Stomach (tissue), 4 donors: ENCODE results near the gene PAK6.

ENCODE experiments used
- CTCF ChIP-seq, 7 experiments: fragments of 450-650 bp in 4 of 7; fragments of 200-600 bp in 3 of 7; sonication (generic) in 3 of 7; IDR thresholded peaks; one replicate each; pipeline ENCODE4 v1.5.1; 2016 to 2019; ENCODE audit warnings: antibody characterized with exemption in 7 of 7, control low read depth in 2 of 7, mild to moderate bottlenecking in 1 of 7
- EP300 ChIP-seq: sonication (generic); formaldehyde crosslinking; IDR thresholded peaks from one replicate; pipeline ENCODE4 v1.6.1; 2017; ENCODE audit warnings: antibody characterized with exemption

- TF ChIP-seq CTCF (IDR thresholded peaks at IDR 0.05): no peak
- TF ChIP-seq EP300: no peak
Measured at GRCh38 chr15:40281057-40281800, 42.4 kb downstream of the PAK6 start.
